ENCODE measurements around the gene SRP19. TPM values are rescaled to one million over a fixed set of nuclear protein-coding genes. Genes with fewer than 3 reads are reported as not detected.

SRP19 gene
- total and polyA plus RNA-seq, 12 donors: 18.4 to 247 (median 77.1) TPM

GRCh38 chr5:112861638-112861985 is 525 bp downstream of the SRP19 start:
- Histone ChIP-seq H3K27me3 (no peaks in the 10 kb centered on the region), H3K36me3 (replicated peaks in 1 of 2) (peaks cover 0 to 27% of the 10 kb centered on the region in 2 donors), H3K27ac (peak overlapping the region; percentile 66 to 86 (median 79)), H3K4me1 (replicated peaks in 1 of 2) (peaks cover 9 to 31% of the 10 kb centered on the region in 2 donors), H3K4me3 (peak overlapping the region; percentile 65 to 88 (median 83)), H3K9me3 (replicated peaks in 1 of 3) (no peaks in the 10 kb centered on the region)
- no peak for DNase-seq
- WGBS, 4 donors: 0 to 1% (median 0%) methylated on average over 8 of the region's 8 CpGs
- intact Hi-C loops (cut with DNase I): loop anchor here in 1 of 2 donors (10.0 kb wide), 1 partner anchor 63 kb away; the partner anchor contains the start of gene REEP5
- TF ChIP-seq CTCF (IDR thresholded peaks at IDR 0.05): no peak
- no peak for TF ChIP-seq POLR2A (IDR thresholded peaks at IDR 0.05)

DNA sequence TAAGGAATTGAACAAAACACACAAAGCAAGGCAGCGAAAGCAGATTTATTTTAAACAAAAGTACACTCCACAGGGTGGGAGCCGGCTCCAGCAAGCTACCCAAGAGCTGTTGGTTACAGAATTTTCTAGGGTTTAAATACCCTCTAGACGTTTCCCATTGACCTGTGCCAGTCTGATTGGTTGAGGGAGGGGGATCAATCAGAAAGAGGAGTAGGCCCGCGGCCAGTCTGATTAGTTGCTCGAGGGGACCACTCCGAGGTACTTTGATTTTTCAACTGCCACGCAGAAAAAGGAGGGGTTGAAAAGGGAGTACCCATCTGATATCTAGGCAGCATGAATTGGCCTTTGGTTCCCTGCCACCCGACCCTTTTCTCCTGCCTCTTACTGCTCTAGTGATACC is 998 bp downstream of the SRP19 start:
- intact Hi-C loops (cut with DNase I): loop anchor here in 1 of 2 donors (10.0 kb wide), 1 partner anchor 63 kb away; the partner anchor contains the start of gene REEP5
- TF ChIP-seq POLR2A (IDR thresholded peaks at IDR 0.05): no peak
- no peak for TF ChIP-seq CTCF (IDR thresholded peaks at IDR 0.05)
- no peaks in the 10 kb centered on the region for H3K27me3 ChIP-seq
- H3K4me1 ChIP-seq (replicated peaks in 1 of 2): peaks cover 9 to 31% of the 10 kb centered on the region in 2 donors
- no peaks in the 10 kb centered on the region for H3K9me3 ChIP-seq (replicated peaks in 1 of 3)
- 25 to 51% (median 46%) methylated on average over 9 of the region's 9 CpGs for WGBS, 4 donors
- H3K4me3 ChIP-seq: peak overlapping the region in 3 of 4 donors; percentile 65 to 88 (median 82)
- H3K36me3 ChIP-seq (replicated peaks in 1 of 2): peaks cover 0 to 32% of the 10 kb centered on the region in 2 donors
- H3K27ac ChIP-seq: peak overlapping the region in 3 of 5 donors; percentile 78 to 85 (median 79)
- no peak for DNase-seq

GRCh38 chr5:112863549-112863948 is 2.5 kb downstream of the SRP19 start:
- intact Hi-C loops (cut with DNase I): loop anchor here in 1 of 2 donors (10.0 kb wide), 1 partner anchor 61 kb away; the partner anchor contains the start of gene REEP5
- H3K9me3 ChIP-seq (replicated peaks in 1 of 3): no peaks in the 10 kb centered on the region

GRCh38 chr5:112865128-112865527 is 4.0 kb downstream of the SRP19 start:
- peaks cover 9 to 31% of the 10 kb centered on the region in 2 donors for H3K4me1 ChIP-seq (replicated peaks in 1 of 2)
- no peak for TF ChIP-seq POLR2A (IDR thresholded peaks at IDR 0.05)
- TF ChIP-seq CTCF (IDR thresholded peaks at IDR 0.05): no peak
- 93 to 95% (median 94%) methylated on average over 3 of the region's 3 CpGs for WGBS, 4 donors
- H3K36me3 ChIP-seq (replicated peaks in 1 of 2): peaks cover 0 to 62% of the 10 kb centered on the region in 2 donors
- H3K9me3 ChIP-seq (replicated peaks in 1 of 3): no peaks in the 10 kb centered on the region
- no peaks in the 10 kb centered on the region for H3K27me3 ChIP-seq
- H3K4me3 ChIP-seq: no peak overlapping the region
- no peak for DNase-seq
- intact Hi-C loops (cut with DNase I): loop anchor here in 1 of 2 donors (10.0 kb wide), 1 partner anchor 60 kb away; the partner anchor contains the start of gene REEP5
- no peak overlapping the region for H3K27ac ChIP-seq

More at GRCh38 chr5:112863549-112863948, 2.5 kb downstream of the SRP19 start:
- no peak for TF ChIP-seq CTCF (IDR thresholded peaks at IDR 0.05)
- no peak for TF ChIP-seq POLR2A (IDR thresholded peaks at IDR 0.05)
- Histone ChIP-seq H3K36me3 (replicated peaks in 1 of 2) (peaks cover 0 to 47% of the 10 kb centered on the region in 2 donors), H3K27me3 (no peaks in the 10 kb centered on the region), H3K4me3 (no peak overlapping the region), H3K4me1 (replicated peaks in 1 of 2) (peaks cover 9 to 31% of the 10 kb centered on the region in 2 donors), H3K27ac (no peak overlapping the region)
- WGBS, 4 donors: 50 to 71% (median 65%) methylated on average over 4 of the region's 4 CpGs
- DNase-seq: peak; percentile 34 to 76 (median 64)

Measured in adrenal gland (tissue), 12 donors.